HCT116 (cell line): ENCODE results near the gene YBEY. TPM values are rescaled to one million over a fixed set of nuclear protein-coding genes. Genes with fewer than 3 reads are reported as not detected.

Experiments
- ATAC-seq: fragments of 200-7000 bp; cut with Tn5 transposase; 2 replicates; pipeline ENCODE4 v1.9.1; 2020; ENCODE audit warnings: mild to moderate bottlenecking, moderate library complexity
- BruUV-seq: library from RNA; stranded (reverse); fragments of 400-500 nt; replicated peaks from 2 replicates; lab custom pipeline; 2021; lab: Mats Ljungman, UMichigan
- CTCF ChIA-PET: fragments of 300-600 bp; sonication (Branson Sonifier 250); formaldehyde crosslinking; loops from one replicate; lab custom pipeline; 2021; ENCODE audit warnings: antibody characterized with exemption; lab: Charles Lee
- POLR2A ChIA-PET: fragments of 300-600, 350-600 bp; sonication (Branson Sonifier 250); formaldehyde crosslinking; loops from one replicate; lab custom pipeline; 2021; ENCODE audit warnings: antibody characterized with exemption; lab: Charles Lee
- RAD21 ChIA-PET, 2 experiments: fragments of 300-600 bp; sonication (Branson Sonifier 250); formaldehyde crosslinking; loops; one replicate each; lab custom pipeline; 2023; ENCODE audit warnings: low total read pairs in 2 of 2; ENCODE audit not compliant: uncharacterized antibody in 2 of 2, unreplicated experiment in 2 of 2, low non-redundant PET in 1 of 2; lab: Charles Lee
- DNase-seq: peaks from one replicate; pipeline ENCODE4 v3.0.0-alpha.2; 2010; ENCODE audit warnings: low read depth, low spot score
- H2AFZ ChIP-seq: fragments of 200-600 bp; shearing (Covaris generic), sonication (generic); 2 replicates; pipeline ENCODE4 v1.6.1; 2017; ENCODE audit warnings: low read depth, mixed run types, mixed read lengths, antibody characterized with exemption, low read length; ENCODE audit not compliant: poor library complexity, severe bottlenecking
- H3K27ac ChIP-seq: 2 replicates; pipeline ENCODE4 v1.5.1; 2012; ENCODE audit warnings: low read depth, low read length
- H3K27me3 ChIP-seq: fragments of 200-600 bp; sonication (generic); 2 replicates; pipeline ENCODE4 v1.6.1; 2016; ENCODE audit warnings: mixed run types, low read length, mixed read lengths; ENCODE audit not compliant: insufficient read depth
- H3K36me3 ChIP-seq, 2 experiments: fragments of 200-500 bp in 1 of 2; fragments of 200-600 bp in 1 of 2; sonication (Bioruptor generic) in 1 of 2; sonication (generic) in 1 of 2; 2 replicates each; pipeline versions ENCODE4 v1.5.1 to v1.6.1; 2014 to 2016; ENCODE audit warnings: low read length in 2 of 2, inconsistent platforms in 1 of 2, mixed read lengths in 1 of 2, mixed run types in 1 of 2; ENCODE audit not compliant: insufficient read depth in 2 of 2, control insufficient read depth in 1 of 2
- H3K4me1 ChIP-seq, 2 experiments: fragments of 200-600 bp in 1 of 2; sonication (generic) in 1 of 2; 2 replicates each; pipeline versions ENCODE4 v1.5.1 to v1.6.1; 2012 to 2017; ENCODE audit warnings: low read length in 2 of 2, inconsistent platforms in 1 of 2, mild to moderate bottlenecking in 1 of 2, mixed read lengths in 1 of 2, mixed run types in 1 of 2, moderate library complexity in 1 of 2; ENCODE audit not compliant: insufficient read depth in 2 of 2, control insufficient read depth in 1 of 2
- H3K4me2 ChIP-seq: fragments of 200-600 bp; sonication (generic); 2 replicates; pipeline ENCODE4 v1.6.1; 2017; ENCODE audit warnings: mixed run types, low read length, mixed read lengths
- H3K4me3 ChIP-seq, 2 experiments: fragments of 200-600 bp in 1 of 2; sonication (generic) in 1 of 2; replicated peaks in 1 of 2; 2 replicates each; pipeline ENCODE4 v1.5.1; 2011 to 2016; ENCODE audit warnings: low read length in 2 of 2, control low read depth in 1 of 2, low read depth in 1 of 2, mild to moderate bottlenecking in 1 of 2, mixed read lengths in 1 of 2, mixed run types in 1 of 2
- H3K79me2 ChIP-seq: fragments of 200-600 bp; sonication (generic); 2 replicates; pipeline ENCODE4 v1.6.1; 2017; ENCODE audit warnings: mild to moderate bottlenecking, mixed run types, low read length, moderate library complexity, mixed read lengths; ENCODE audit not compliant: insufficient read depth
- H3K9ac ChIP-seq: fragments of 200-600 bp; sonication (generic); 2 replicates; pipeline ENCODE4 v1.6.1; 2016; ENCODE audit warnings: low read length, mixed read lengths
- H3K9me2 ChIP-seq: fragments of 200-600 bp; sonication (generic), shearing (Covaris generic); 2 replicates; pipeline ENCODE4 v1.6.1; 2017; ENCODE audit warnings: mixed run types, mild to moderate bottlenecking, moderate library complexity; ENCODE audit not compliant: insufficient read depth
- H3K9me3 ChIP-seq, 2 experiments: fragments of 200-500 bp in 1 of 2; fragments of 200-600 bp in 1 of 2; sonication (Bioruptor generic) in 1 of 2; sonication (generic) in 1 of 2; 2 replicates each; pipeline ENCODE4 v1.6.1; 2014 to 2017; ENCODE audit warnings: low read length in 2 of 2, mixed read lengths in 2 of 2, inconsistent platforms in 1 of 2, low read depth in 1 of 2, mild to moderate bottlenecking in 1 of 2, mixed run types in 1 of 2, moderate library complexity in 1 of 2; ENCODE audit not compliant: control insufficient read depth in 1 of 2, insufficient read depth in 1 of 2
- H4K20me1 ChIP-seq: fragments of 200-600 bp; sonication (generic), shearing (Covaris generic); 2 replicates; pipeline ENCODE4 v1.6.1; 2017; ENCODE audit warnings: mixed run types, mild to moderate bottlenecking, moderate library complexity; ENCODE audit not compliant: insufficient read depth
- CBX3 ChIP-seq: IDR thresholded peaks from 2 replicates; pipeline ENCODE4 v1.6.1; 2012; ENCODE audit warnings: low read depth
- CTCF ChIP-seq, 3 experiments: fragments of 200-600 bp in 1 of 3; sonication (generic) in 1 of 3; IDR thresholded peaks in 2 of 3; conservative IDR thresholded peaks in 1 of 3; 2 replicates each; pipeline ENCODE4 v1.5.1; 2012 to 2017; ENCODE audit warnings: low read depth in 2 of 3, low read length in 2 of 3, antibody characterized with exemption in 1 of 3, borderline replicate concordance in 1 of 3, control low read depth in 1 of 3, mild to moderate bottlenecking in 1 of 3, mixed read lengths in 1 of 3, mixed run types in 1 of 3, moderate library complexity in 1 of 3; ENCODE audit not compliant: insufficient read depth in 1 of 3
- EGR1 ChIP-seq: IDR thresholded peaks from 2 replicates; pipeline ENCODE4 v1.6.1; 2012; ENCODE audit warnings: low read depth
- EZH2 ChIP-seq: fragments of 200-600 bp; sonication (generic); IDR thresholded peaks from 2 replicates; pipeline ENCODE4 v1.6.1; 2017; ENCODE audit warnings: antibody characterized with exemption, mixed run types
- FOSL1 ChIP-seq: IDR thresholded peaks from 2 replicates; pipeline ENCODE4 v1.6.1; 2012; ENCODE audit warnings: low read depth
- POLR2A ChIP-seq: IDR thresholded peaks from 2 replicates; pipeline ENCODE4 v1.7.0; 2011; ENCODE audit warnings: borderline replicate concordance; ENCODE audit not compliant: insufficient read depth, insufficient read length; ENCODE audit errors: extremely low read depth
- POLR2AphosphoS5 ChIP-seq: IDR thresholded peaks from 2 replicates; pipeline ENCODE4 v1.6.1; 2011; ENCODE audit warnings: mild to moderate bottlenecking, low read depth, low read length, moderate library complexity
- REST ChIP-seq: IDR thresholded peaks from 2 replicates; pipeline ENCODE4 v1.6.1; 2012; ENCODE audit warnings: low read depth
- TCF7L2 ChIP-seq: IDR thresholded peaks from 2 replicates; pipeline ENCODE4 v1.7.0; 2011; ENCODE audit warnings: borderline replicate concordance, inconsistent platforms; ENCODE audit not compliant: insufficient read depth, insufficient read length; ENCODE audit errors: extremely low read depth
- YY1 ChIP-seq: IDR thresholded peaks from 2 replicates; pipeline ENCODE4 v1.6.1; 2011; ENCODE audit warnings: low read length, low read depth, moderate library complexity, mild to moderate bottlenecking; ENCODE audit not compliant: insufficient replicate concordance; ENCODE audit errors: extremely low read depth
- ZFX ChIP-seq: fragments of 450-650 bp; IDR thresholded peaks from 2 replicates; pipeline ENCODE4 v1.6.1; 2017
- ZNF274 ChIP-seq: fragments of 200-500 bp; sonication (Bioruptor generic); IDR thresholded peaks from 2 replicates; pipeline ENCODE4 v1.6.1; 2014; ENCODE audit warnings: mild to moderate bottlenecking, low read depth, low read length, inconsistent platforms
- intact Hi-C: fragments of 100-400 bp; cut with micrococcal nuclease; formaldehyde crosslinking; loops from 2 replicates; pipeline ENCODE4 v1.10.0; 2022
- total RNA-seq: library from RNA; stranded (reverse); gene quantifications from one replicate; pipeline ENCODE4 v1.2.1, GENCODE V29; 2021; ENCODE audit not compliant: unreplicated experiment

The YBEY gene
- total RNA-seq, 1 experiment from 2014 or later, result 31.5 TPM

GRCh38 chr21:46325073-46325912 lies 39.2 kb downstream of the YBEY start:
- Histone ChIP-seq H3K4me2 (peak overlapping the region; percentile 81), H3K9me3 (no peaks in the 10 kb centered on the region), H2AFZ (no peak overlapping the region), H3K36me3 (peaks cover 13 to 16% of the 10 kb centered on the region in 2 experiments; a peak in 3 of 4 replicates), H3K4me1 (peaks cover 20 to 29% of the 10 kb centered on the region in 2 experiments), H3K27ac (peak overlapping the region; percentile 96), H3K27me3 (no peaks in the 10 kb centered on the region), H3K9me2 (no peaks in the 10 kb centered on the region), H3K9ac (peak overlapping the region; percentile 90), H3K79me2 (peaks cover 68% of the 10 kb centered on the region), H4K20me1 (no peaks in the 10 kb centered on the region), H3K4me3 (peak overlapping the region; percentile 70 to 89)
- intact Hi-C loops, result loop anchor here (2.0 to 10.0 kb wide), 4 partner anchors 96 to 350 kb away; partner anchors contain the start of genes DIP2A and LSS
- TF ChIP-seq EZH2, result no peak
- TF ChIP-seq ZFX, result peak; percentile 85
- no peak for TF ChIP-seq ZNF274
- no peak for TF ChIP-seq TCF7L2
- no peak for TF ChIP-seq CBX3
- no peak for TF ChIP-seq REST
- TF ChIP-seq YY1, result no peak
- TF ChIP-seq EGR1, result no peak
- peak; percentile 20; the same call in 1 of the 2 replicates for TF ChIP-seq POLR2AphosphoS5
- TF ChIP-seq FOSL1, result no peak
- peak in 2 of 3 experiments; percentile 9 to 17; a peak in 1 of 6 replicates for TF ChIP-seq CTCF (IDR thresholded peaks at IDR 0.05 in 2 of 3, conservative IDR thresholded peaks at IDR 0.05 in 1 of 3; ENCODE audit: borderline replicate concordance in 1 of 3, insufficient read depth in 1 of 3, low read depth in 2 of 3, low read length in 2 of 3)
- peak; percentile 20 for TF ChIP-seq POLR2A
- no TSS peak for BruUV-seq
- ChIA-PET POLR2A (no interaction called here), CTCF (interaction anchor here (0.9 to 1.6 kb wide), 5 partner anchors 10 to 182 kb away, joined by 3 to 14 read pairs (median 3); partner anchors contain the start of gene LSS), RAD21 (interaction anchor here in 1 of 2 experiments (1.4 kb wide), 1 partner anchor 182 kb away, joined by 4 read pairs; no protein-coding TSS in a partner anchor)
- ATAC-seq (peak; percentile 40), DNase-seq (peak; percentile 28)
